Prostate gland (tissue), 2 donors: Measurements from ENCODE around the gene NSD2.

Experiments
- CTCF ChIP-seq, 4 experiments: fragments of 200-600 bp in 2 of 4; fragments of 450-650 bp in 2 of 4; sonication (generic) in 2 of 4; IDR thresholded peaks; 1 replicate in 3 of 4; 2 replicates in 1 of 4; pipeline ENCODE4 v1.5.1; 2016 to 2019; ENCODE audit warnings: antibody characterized with exemption in 4 of 4, mild to moderate bottlenecking in 2 of 4, moderate library complexity in 2 of 4
- POLR2AphosphoS5 ChIP-seq: sonication (generic); formaldehyde crosslinking; IDR thresholded peaks from one replicate; pipeline ENCODE4 v1.6.1; 2017; ENCODE audit warnings: antibody characterized with exemption

- TF ChIP-seq CTCF (IDR thresholded peaks at IDR 0.05) = no peak
- no peak for TF ChIP-seq POLR2AphosphoS5
Observed at GRCh38 chr4:1956631-1957030, 85.4 kb downstream of the NSD2 start.
